B cell (primary cell): ENCODE data around the gene ZNF420.

Experiments used
- EZH2 ChIP-seq: IDR thresholded peaks from 2 replicates; pipeline ENCODE4 v1.6.1; 2012; ENCODE audit warnings: borderline replicate concordance, low read depth, mild to moderate bottlenecking, moderate library complexity, low read length; ENCODE audit not compliant: insufficient read depth, poor library complexity, severe bottlenecking
- TF ChIP-seq, protein P1 (sequence below): fragments of 200-600 bp; IDR thresholded peaks from one replicate; pipeline ENCODE4 v1.8.0; 2022; ENCODE audit warnings: antibody characterized with exemption, mild to moderate bottlenecking

DNA sequence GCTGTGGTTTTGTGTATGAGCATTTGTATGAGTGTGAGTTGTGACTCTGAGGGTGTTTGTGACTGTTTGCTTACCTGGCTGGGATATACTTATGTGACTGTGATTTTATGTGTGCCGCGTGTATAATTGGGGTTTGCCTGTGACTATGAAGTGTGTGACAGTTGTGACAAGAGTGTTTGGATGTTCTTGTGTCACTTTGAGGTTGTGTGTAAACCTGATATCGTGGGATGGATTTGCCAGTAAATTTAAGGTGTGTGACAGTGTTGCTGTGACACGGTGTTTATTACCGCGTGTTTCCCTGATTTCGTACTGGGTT, 442 bp downstream of the ZNF420 start:
- TF ChIP-seq, protein P1, sequence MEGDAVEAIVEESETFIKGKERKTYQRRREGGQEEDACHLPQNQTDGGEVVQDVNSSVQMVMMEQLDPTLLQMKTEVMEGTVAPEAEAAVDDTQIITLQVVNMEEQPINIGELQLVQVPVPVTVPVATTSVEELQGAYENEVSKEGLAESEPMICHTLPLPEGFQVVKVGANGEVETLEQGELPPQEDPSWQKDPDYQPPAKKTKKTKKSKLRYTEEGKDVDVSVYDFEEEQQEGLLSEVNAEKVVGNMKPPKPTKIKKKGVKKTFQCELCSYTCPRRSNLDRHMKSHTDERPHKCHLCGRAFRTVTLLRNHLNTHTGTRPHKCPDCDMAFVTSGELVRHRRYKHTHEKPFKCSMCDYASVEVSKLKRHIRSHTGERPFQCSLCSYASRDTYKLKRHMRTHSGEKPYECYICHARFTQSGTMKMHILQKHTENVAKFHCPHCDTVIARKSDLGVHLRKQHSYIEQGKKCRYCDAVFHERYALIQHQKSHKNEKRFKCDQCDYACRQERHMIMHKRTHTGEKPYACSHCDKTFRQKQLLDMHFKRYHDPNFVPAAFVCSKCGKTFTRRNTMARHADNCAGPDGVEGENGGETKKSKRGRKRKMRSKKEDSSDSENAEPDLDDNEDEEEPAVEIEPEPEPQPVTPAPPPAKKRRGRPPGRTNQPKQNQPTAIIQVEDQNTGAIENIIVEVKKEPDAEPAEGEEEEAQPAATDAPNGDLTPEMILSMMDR = no peak
- TF ChIP-seq EZH2 = no peak
